HG02840 (cell line): ENCODE data around the gene BSN.

ENCODE experiments used
- ATAC-seq: cut with Tn5 transposase; IDR thresholded peaks from one replicate; pipeline ENCODE4 v1.9.1; 2021; ENCODE audit warnings: mild to moderate bottlenecking, moderate library complexity, moderate number of reproducible peaks; ENCODE audit not compliant: unreplicated experiment, low FRiP score

Gene BSN, protein sequence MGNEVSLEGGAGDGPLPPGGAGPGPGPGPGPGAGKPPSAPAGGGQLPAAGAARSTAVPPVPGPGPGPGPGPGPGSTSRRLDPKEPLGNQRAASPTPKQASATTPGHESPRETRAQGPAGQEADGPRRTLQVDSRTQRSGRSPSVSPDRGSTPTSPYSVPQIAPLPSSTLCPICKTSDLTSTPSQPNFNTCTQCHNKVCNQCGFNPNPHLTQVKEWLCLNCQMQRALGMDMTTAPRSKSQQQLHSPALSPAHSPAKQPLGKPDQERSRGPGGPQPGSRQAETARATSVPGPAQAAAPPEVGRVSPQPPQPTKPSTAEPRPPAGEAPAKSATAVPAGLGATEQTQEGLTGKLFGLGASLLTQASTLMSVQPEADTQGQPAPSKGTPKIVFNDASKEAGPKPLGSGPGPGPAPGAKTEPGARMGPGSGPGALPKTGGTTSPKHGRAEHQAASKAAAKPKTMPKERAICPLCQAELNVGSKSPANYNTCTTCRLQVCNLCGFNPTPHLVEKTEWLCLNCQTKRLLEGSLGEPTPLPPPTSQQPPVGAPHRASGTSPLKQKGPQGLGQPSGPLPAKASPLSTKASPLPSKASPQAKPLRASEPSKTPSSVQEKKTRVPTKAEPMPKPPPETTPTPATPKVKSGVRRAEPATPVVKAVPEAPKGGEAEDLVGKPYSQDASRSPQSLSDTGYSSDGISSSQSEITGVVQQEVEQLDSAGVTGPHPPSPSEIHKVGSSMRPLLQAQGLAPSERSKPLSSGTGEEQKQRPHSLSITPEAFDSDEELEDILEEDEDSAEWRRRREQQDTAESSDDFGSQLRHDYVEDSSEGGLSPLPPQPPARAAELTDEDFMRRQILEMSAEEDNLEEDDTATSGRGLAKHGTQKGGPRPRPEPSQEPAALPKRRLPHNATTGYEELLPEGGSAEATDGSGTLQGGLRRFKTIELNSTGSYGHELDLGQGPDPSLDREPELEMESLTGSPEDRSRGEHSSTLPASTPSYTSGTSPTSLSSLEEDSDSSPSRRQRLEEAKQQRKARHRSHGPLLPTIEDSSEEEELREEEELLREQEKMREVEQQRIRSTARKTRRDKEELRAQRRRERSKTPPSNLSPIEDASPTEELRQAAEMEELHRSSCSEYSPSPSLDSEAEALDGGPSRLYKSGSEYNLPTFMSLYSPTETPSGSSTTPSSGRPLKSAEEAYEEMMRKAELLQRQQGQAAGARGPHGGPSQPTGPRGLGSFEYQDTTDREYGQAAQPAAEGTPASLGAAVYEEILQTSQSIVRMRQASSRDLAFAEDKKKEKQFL (N-terminal part only)

DNA sequence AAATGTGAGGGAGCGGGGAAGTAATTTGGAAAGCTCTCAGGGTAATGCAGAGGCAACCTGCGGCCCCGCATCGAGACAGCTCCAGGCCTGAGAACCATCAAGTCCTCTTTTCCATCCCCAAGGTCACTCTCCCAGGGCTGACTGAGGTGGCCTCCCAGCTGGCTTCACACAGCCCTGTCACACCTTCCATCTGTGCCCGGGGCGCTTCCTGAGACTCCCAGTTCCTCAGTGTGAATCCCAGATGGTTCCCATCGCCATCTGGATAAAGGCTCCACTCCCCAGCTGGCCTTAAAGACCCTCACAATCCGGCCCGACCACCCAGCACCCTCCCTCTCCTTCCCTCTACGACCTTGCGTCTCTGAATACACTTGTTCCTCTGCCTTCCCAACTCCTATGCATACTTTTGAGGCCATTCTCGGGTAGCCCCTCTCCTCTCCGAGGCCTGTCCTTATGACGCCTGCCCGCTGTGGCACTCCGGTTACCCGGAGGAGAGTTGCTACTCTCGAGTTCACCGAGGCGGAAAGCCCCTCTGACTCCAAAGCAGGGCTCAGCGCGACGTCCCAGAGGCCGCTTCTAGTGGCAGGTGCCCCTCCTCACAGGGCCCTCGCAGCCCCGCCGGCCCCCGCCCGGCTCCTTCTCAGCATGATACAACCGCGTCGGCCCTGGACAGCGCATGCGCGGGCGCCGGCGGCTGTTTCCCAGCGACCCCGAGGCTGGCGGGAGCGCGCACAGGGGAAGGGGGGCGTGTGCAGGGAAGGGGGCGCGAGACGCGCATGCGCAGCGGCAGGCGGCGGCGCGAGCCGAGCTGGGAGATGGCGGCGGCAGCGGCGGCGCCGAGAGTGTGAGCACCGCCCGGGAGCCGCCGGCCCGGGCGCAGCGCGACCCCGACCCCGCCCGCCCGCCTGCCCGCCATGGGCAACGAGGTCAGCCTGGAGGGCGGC is at the start of gene BSN:
Gene BSN, plus strand, starts transcription at position 786 of the 941 bp plus-strand sequence. Its CDS starts 126 bp downstream, at position 912.
- peak; percentile 69 for ATAC-seq

DNA sequence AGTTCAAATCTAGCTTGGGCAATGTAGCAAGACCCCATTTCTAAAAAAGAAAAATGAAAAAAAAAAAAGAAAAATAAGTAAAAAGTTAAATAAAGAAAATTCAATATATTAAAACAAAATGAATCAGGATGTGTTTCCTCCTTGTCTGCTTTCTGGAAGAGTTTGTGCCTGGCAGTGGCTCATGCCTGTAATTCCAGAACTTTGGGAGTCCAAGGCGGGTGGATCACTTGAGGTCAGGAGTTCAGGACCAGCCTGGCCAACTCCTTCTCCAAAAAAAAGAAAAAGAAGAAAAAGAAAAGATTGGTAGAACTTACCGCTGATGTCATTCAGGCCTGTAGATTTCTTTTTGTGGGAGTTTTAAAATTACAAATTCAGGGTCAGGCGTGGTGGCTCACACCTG is 47.4 kb upstream of the BSN start:
- no peak for ATAC-seq

DNA sequence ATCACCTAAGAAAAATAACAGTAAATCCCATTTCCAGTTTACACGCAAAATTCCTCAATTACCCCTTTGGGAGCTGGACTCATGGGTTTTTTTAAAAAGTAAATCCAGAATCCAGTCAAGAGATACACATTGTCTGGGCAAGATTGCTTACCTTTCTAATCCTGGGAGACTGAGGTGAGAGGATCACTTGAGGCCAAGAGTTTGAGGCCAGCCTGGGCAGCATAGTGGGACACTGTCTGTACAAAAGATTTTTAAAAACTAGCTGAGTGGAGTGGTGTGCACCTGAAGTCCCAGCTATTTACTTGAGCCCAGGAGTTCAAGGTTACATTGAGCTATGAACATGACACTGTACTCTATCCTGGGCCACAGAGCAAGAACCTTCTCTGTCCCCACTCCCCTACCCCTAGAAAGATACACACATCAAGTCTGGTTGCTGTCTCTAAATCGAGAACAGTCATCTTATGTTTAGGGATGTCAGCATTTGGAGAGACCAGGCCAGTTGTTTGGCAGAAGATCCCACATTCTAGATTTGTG is 45.2 kb upstream of the BSN start:
- ATAC-seq = no peak

DNA sequence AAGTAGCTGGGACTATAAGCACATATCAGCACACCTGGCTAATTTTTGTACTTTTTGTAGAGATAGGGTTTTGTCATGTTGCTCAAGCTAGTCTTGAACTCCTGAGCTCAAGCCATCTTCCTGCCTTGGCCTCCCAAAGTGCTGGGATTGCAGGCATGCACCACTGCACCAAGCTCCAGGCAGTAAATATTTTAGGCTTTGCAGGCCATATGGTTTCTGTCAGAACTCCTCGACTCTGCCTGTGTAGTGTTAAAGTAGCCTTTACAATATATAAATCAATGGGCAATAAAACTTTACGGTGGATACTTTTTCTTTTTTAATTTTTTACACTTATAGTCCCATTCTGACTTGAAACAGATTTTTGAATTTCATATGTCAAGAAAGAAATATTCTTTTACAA is 42.6 kb upstream of the BSN start:
- no peak for ATAC-seq

DNA sequence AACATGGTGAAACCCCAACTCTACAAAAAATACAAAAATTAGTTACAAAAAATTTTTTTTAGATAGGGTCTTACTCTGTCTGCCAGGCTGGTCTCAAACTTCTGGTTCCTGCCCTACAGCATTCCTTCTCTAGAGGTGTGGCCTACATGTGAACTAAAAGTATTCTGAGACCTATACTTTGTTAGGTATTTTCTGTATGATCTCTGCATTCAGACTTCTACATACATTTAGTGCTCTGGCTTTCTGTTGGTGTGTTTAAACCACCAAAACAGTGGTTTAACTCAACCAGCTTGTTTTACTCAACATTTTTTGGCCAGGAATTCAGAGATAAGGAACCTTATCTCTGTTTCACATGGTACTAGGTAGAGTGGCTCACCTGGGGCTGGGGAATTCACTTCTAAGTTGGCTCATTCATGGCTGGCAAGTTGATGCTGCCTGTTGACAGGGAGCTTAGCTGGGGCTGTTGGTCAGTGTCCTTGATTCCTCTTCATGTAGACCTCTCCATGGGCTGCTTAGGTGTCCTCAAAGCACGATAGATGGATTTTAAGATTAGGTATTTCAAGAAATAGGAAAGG is 41.4 kb upstream of the BSN start:
- no peak for ATAC-seq

DNA sequence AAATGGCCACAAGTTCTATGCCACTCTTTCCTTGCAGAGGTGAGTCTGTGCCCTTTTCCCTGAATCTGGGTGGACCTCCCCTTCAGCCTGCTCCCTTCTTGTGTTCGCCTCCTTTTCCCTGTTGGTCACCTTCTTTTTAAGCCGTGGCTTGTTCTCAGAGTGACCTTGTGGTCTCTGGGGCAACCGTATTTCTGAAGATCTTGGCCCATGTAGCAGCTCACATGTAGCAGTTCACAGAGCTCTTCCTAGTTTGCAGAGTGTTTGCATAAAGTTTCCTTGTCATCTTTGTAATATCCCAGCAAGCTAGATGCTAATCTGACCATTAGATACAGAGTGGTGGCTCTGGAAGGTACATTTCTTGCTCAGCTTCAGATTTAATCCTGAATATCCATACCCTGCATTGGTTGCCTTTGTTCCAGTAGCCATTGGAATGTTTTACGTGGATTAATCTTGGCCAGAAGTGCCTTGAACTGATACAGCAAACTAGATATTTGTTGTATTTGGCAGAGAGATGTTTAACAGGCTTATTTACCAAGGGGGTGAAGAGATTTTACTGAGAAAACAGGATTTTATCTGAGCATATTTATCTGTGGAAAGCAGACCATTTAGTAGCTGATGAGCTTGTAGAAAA is 40.7 kb upstream of the BSN start:
- ATAC-seq = no peak

DNA sequence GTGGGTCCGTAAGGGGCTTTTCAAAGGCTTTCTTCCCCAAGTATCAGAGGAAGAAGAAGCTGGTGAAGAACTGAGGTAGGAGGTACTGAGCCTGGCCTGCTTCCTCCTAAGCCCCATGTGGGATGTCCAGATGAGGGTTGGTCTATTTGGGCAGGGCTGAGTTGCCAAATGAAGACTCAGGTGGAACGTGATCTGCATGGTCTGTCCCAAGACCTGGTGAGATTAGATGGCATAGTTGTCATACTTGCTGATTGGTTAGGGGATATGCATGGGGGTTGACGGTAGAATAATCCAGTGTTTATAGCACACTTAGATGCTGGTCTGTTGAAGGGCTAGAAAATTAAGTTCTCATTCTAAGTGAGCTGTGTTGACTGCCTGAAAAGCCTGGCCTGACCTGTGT is 36.3 kb upstream of the BSN start:
- no peak for ATAC-seq

DNA sequence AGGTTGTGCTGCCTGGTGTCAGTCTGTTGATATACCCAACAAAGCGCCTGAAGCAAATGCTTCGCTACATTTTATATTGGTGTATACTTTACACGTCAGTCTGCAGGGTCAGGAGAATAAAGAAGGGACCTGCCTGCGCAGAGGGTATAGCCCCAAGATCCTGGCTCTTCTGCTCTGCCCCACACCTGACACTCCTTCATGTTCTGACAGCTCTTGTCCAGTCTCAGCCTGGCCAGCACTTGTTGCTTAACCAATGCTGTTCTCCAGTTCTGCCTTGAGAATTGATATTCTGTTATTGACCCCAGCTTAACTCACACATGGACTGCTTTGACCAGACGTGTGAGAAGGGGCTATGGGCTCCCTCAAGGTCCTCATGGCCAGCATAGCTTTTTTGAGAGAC is 35.8 kb upstream of the BSN start:
- no peak for ATAC-seq

DNA sequence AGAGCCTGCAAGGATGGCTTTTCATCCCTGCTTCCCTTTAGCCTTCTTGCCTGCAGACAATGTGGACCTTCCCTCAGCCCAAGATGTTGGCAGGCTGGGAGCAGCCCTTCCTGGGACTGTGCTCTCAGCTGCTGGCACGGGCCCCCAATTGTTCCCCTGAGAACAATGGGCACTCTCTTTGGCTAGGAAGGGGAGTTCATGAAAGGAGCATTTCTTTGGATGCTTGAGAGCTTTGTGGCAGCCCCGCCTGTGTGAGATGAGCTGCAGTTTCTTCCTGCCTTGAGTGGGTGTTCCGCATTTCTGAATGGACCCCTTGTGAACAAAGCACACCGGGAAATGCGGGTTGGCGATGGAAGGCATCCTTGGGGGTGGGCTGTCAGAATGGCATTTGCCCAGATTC is 35.0 kb upstream of the BSN start:
- ATAC-seq = no peak

DNA sequence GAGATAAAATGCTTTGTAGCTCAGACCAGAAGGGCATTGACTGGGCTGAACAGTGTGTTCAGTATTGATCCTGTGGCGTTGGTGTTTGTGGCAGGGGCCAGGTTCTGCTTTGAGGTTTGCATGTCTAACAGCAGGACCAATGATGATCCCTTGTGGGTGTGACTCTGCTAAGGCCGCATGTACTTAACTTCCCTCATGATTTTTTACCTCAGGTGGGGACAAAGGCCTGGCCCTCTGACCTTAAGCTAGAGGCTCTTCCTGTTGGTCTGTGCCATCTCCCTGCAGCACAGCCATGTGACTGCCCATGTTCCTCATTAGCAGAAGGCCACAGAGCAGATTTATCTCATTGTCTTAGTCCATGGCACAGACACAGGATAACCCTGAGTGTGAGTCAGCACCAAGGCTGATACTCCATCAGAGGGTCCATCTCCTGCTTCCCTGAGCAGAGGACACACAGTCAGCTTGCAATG is 34.3 kb upstream of the BSN start:
- ATAC-seq = no peak

DNA sequence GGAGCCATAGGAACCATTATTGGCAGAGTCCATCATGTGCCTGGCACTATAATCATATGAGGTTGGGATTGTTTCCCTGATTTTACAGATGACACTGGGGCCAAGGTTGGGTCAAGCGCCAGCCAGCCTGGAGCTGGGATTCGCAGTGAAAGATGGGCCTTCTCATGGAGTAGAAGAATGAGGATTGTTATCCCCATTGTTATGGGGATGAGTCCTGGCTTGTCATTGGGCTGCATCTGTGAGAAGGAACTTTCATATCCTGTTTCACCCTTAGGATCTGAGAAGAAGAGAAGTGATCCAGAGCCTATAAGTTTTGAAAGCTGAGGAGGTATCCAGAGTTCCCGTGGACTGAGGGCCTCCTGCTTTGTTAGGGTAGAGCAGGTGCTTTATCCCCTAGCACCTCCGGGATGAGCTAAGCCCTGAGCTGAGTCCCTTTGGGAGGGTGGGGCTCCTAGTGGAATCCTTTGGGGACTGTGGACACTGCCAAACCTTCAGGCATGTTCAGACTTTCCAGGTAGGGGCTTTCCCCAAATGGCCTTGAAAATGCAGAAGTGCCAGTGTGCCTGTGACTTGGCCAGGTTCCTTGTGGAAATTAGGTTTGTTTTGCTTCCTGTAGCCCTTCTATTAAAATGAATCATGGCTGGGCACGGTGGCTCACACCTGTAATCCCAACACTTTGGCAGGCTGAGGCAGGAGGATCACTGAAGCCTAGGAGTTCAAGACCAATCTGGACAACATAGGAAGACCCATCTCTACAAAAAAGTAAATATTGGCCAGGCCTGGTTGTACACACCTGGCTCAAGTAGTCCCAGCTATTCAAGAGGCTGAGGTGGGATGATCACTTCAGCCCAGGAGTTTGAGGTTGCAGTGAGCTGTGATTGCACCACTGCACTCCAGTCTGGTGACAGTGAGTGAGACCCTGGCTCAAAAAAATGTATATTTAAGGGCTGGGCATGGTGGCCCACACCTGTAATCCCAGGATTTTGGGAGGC is 30.2 kb upstream of the BSN start:
- ATAC-seq = no peak

DNA sequence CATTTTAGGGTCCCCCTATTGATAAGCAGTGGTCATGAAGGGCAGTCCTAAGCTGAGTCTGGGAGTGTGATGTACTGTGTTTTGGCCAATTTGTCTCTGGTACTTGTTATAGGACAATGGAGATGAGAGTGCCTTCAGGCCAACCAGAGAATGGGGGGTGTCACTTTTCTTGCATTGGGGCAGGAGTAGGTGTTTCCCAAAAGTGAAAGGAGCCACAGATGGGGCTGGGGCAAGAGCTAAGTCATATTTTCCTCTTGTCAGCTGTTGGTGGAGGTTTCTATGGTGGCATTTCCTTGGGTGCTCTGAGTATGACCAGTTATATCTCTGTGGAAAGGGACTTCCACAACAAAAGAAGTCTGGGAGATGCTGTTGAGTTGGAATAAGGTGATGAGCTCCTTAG is 24.7 kb upstream of the BSN start:
- no peak for ATAC-seq

DNA sequence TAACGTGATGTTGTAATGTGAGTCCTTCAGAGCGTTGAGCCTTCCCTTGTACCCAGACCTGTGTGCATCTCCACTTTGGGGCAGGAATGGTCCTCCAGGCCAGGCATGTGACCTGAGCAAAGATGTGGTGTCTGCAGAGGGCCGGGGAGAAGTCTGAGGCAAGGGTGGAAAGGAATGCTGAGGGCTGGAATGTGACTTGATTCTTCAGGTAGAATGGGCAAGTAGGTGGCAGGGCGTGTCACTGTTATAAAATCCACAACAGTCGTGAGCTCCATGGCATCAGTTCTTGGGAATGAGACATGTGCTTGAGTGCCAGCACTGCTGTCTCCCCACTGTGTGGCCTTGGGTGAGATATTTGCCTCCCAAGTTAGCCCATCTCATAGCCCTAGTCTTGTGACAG is 24.0 kb upstream of the BSN start:
- no peak for ATAC-seq

DNA sequence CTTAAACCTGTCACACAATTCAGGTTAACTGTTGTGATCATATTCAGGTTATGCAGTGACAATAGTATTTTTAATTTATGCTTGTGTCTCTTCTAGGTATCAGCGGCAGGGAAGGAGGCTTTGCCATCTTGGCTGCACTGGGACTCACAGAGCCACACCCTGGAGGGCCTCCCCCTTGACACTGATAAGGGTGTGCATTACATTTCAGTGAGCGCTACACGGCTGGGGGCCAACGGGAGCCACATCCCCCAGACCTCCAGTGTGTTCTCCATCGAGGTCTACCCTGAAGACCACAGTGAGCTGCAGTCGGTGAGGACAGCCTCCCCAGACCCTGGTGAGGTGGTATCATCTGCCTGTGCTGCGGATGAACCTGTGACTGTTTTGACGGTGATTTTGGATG is 23.6 kb upstream of the BSN start:
- no peak for ATAC-seq

DNA sequence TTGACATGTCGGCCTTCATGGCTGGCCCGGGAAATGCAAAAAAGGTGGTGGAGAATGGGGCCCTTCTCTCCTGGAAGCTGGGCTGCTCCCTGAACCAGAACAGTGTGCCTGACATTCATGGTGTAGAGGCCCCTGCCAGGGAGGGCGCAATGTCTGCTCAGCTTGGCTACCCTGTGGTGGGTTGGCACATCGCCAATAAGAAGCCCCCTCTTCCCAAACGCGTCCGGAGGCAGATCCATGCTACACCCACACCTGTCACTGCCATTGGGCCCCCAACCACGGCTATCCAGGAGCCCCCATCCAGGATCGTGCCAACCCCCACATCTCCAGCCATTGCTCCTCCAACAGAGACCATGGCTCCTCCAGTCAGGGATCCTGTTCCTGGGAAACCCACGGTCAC is 23.1 kb upstream of the BSN start:
- ATAC-seq = no peak

DNA sequence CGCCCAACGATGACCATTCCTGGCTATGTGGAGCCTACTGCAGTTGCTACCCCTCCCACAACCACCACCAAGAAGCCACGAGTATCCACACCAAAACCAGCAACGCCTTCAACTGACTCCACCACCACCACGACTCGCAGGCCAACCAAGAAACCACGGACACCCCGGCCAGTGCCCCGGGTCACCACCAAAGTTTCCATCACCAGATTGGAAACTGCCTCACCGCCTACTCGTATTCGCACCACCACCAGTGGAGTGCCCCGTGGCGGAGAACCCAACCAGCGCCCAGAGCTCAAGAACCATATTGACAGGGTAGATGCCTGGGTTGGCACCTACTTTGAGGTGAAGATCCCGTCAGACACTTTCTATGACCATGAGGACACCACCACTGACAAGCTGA is 22.6 kb upstream of the BSN start:
- ATAC-seq = no peak

DNA sequence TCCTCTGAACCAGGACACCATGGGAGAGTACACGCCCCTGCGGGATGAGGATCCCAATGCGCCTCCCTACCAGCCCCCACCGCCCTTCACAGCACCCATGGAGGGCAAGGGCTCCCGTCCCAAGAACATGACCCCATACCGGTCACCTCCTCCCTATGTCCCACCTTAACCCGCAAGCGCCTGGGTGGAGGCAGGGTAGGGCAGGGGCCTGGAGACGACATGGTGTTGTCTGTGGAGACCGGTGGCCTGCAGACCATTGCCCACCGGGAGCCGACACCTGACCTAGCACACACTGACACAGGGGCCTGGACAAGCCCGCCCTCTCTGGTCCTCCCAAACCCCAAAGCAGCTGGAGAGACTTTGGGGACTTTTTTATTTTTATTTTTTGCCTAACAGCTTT is 21.2 kb upstream of the BSN start:
- ATAC-seq = no peak
